HG02642 (cell line): ENCODE measurements around the gene BGLAP.
"Not testable (repeated sequence)": the region's sequence is repeated elsewhere in the genome, so short reads cannot be mapped to it uniquely, and the experiment has no call there.

Experiments used
- ATAC-seq: cut with Tn5 transposase; IDR thresholded peaks from one replicate; pipeline ENCODE4 v1.9.1; 2021; ENCODE audit warnings: mild to moderate bottlenecking; ENCODE audit not compliant: unreplicated experiment, poor library complexity

BGLAP gene

GRCh38 chr1:156241926-156242325 is at the start of gene BGLAP:
Gene BGLAP, plus strand, starts transcription at chr1:156242184. Its CDS starts 48 bp downstream, at chr1:156242232.
- no peak for ATAC-seq

GRCh38 chr1:156193208-156193487 is 48.8 kb upstream of the BGLAP start:
- no peak for ATAC-seq

GRCh38 chr1:156193488-156194299 is 48.3 kb upstream of the BGLAP start, which contains the start of gene SLC25A44:
Gene SLC25A44, plus strand, starts transcription at chr1:156194104. Its CDS starts 5,744 bp downstream, at chr1:156199848.
- peak; percentile 96 for ATAC-seq

GRCh38 chr1:156194300-156194652 is 47.7 kb upstream of the BGLAP start:
- no peak for ATAC-seq

- ATAC-seq = no peak
These were observed 46.1 kb upstream of the BGLAP start for GRCh38 chr1:156195853-156196252.

- no peak for ATAC-seq
These were observed 45.5 kb upstream of the BGLAP start for GRCh38 chr1:156196445-156196844.

GRCh38 chr1:156198831-156199349 is 43.1 kb upstream of the BGLAP start:
- ATAC-seq = no peak

- ATAC-seq = no peak
These were observed 41.9 kb upstream of the BGLAP start for GRCh38 chr1:156200044-156200443.

- ATAC-seq = no peak
These were observed 38.7 kb upstream of the BGLAP start for GRCh38 chr1:156203331-156203730.

- no peak for ATAC-seq
These were observed 37.3 kb upstream of the BGLAP start for GRCh38 chr1:156204686-156205085.

GRCh38 chr1:156211243-156211642 is 30.7 kb upstream of the BGLAP start:
- no peak for ATAC-seq

- no peak for ATAC-seq
These were observed 29.9 kb upstream of the BGLAP start for GRCh38 chr1:156212130-156212529.

- ATAC-seq = peak; percentile 92
These were observed 28.9 kb upstream of the BGLAP start, which contains the start of gene PMF1 for GRCh38 chr1:156212833-156213643. Gene PMF1, plus strand, starts transcription at chr1:156213007. Its CDS starts 9 bp downstream, at chr1:156213016.

GRCh38 chr1:156213644-156213966 is 28.4 kb upstream of the BGLAP start:
- no peak for ATAC-seq

- no peak for ATAC-seq
These were observed 27.8 kb upstream of the BGLAP start for GRCh38 chr1:156214024-156214748.

- not testable (repeated sequence) for ATAC-seq
These were observed 25.5 kb upstream of the BGLAP start for GRCh38 chr1:156216361-156217086.

GRCh38 chr1:156217871-156218270 is 24.1 kb upstream of the BGLAP start:
- no peak for ATAC-seq

- ATAC-seq = no peak
These were observed 21.8 kb upstream of the BGLAP start for GRCh38 chr1:156220226-156220625.

- ATAC-seq = no peak
These were observed 19.8 kb upstream of the BGLAP start for GRCh38 chr1:156221986-156222692.

GRCh38 chr1:156225677-156226014 is 16.3 kb upstream of the BGLAP start:
- no peak for ATAC-seq
